Stimulated activated CD4-positive, alpha-beta T cell treated with anti-CD3 and anti-CD28 coated beads, Interleukin-1b, Interleukin-23, amount 100 ng/mL, for 1 hour (primary cell): Measurements from ENCODE around the gene NFE2L3.
"Not testable (repeated sequence)": the region's sequence is repeated elsewhere in the genome, so short reads cannot be mapped to it uniquely, and the experiment has no call there.

Experiments used
- DNase-seq, 2 donors: peaks; one replicate each; pipeline ENCODE4 v3.0.0-alpha.2; 2020; ENCODE audit warnings: low read depth in 2 of 2

The NFE2L3 gene

GRCh38 chr7:26168458-26169023, 16.5 kb downstream of the NFE2L3 start:
- DNase-seq, result no peak

GRCh38 chr7:26169271-26169670, 17.3 kb downstream of the NFE2L3 start:
- DNase-seq, result no peak

GRCh38 chr7:26170663-26171062, 18.7 kb downstream of the NFE2L3 start:
- DNase-seq, result no peak

- DNase-seq, result no peak
These were observed 19.6 kb downstream of the NFE2L3 start for GRCh38 chr7:26171601-26172000.

- DNase-seq, result no peak
These were observed 20.1 kb downstream of the NFE2L3 start for GRCh38 chr7:26172048-26172447.

- not testable (repeated sequence) for DNase-seq
These were observed 23.9 kb downstream of the NFE2L3 start for GRCh38 chr7:26175903-26176302.

- not testable (repeated sequence) for DNase-seq
These were observed 24.7 kb downstream of the NFE2L3 start for GRCh38 chr7:26176696-26177095.

GRCh38 chr7:26177269-26177668, 25.3 kb downstream of the NFE2L3 start:
- not testable (repeated sequence) for DNase-seq

- no peak for DNase-seq
These were observed 26.4 kb downstream of the NFE2L3 start for GRCh38 chr7:26178272-26178960.

- no peak for DNase-seq
These were observed 27.4 kb downstream of the NFE2L3 start for GRCh38 chr7:26179422-26179821.

- no peak for DNase-seq
These were observed 28.0 kb downstream of the NFE2L3 start for GRCh38 chr7:26179826-26180497.

GRCh38 chr7:26180792-26181198, 28.8 kb downstream of the NFE2L3 start:
- no peak for DNase-seq

GRCh38 chr7:26181474-26182227, 29.7 kb downstream of the NFE2L3 start:
- DNase-seq, result no peak

- no peak for DNase-seq
These were observed 30.3 kb downstream of the NFE2L3 start for GRCh38 chr7:26182283-26182682.

- DNase-seq, result no peak
These were observed 30.7 kb downstream of the NFE2L3 start for GRCh38 chr7:26182706-26183105.

GRCh38 chr7:26183545-26184280, 31.7 kb downstream of the NFE2L3 start:
- DNase-seq, result no peak

GRCh38 chr7:26184281-26185101, 32.5 kb downstream of the NFE2L3 start:
- DNase-seq, result not testable (repeated sequence)

GRCh38 chr7:26185131-26185843, 33.3 kb downstream of the NFE2L3 start:
- no peak for DNase-seq

- DNase-seq, result no peak
These were observed 33.8 kb downstream of the NFE2L3 start for GRCh38 chr7:26185844-26186180.
